ENCODE measurements around the gene GATB.

GATB gene

DNA sequence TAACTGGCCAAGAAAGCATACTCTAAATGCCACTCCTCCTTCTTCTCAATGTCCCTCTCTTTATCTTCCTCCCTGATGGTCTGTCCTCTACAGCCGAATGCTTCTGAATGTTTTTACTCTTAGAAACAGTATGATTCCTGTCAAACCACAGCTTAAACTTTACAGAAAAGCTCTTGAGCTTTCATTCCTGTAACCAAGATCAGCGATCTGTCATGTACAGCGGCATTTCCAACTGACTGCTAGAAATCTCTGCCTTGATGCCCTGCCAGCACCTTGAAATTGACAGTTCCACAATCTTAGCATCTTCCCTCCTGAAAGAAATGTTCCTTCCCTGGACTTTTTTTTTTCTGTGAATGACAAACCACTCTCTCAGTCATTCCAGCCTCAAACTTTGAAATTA, 11.5 kb upstream of the GATB start:
- Histone ChIP-seq H3K4me3 (ENCODE audit: insufficient read depth, low read length, poor library complexity, severe bottlenecking) (no peak overlapping the region), H4K20me1 (ENCODE audit: low read depth, low read length) (no peaks in the 10 kb centered on the region), H3K9ac (ENCODE audit: low read length) (no peak overlapping the region), H2AFZ (ENCODE audit: low read depth, low read length, severe bottlenecking) (no peak overlapping the region), H3K9me3 (ENCODE audit: insufficient read depth, low read length) (0 out of 2 replicates have a peak, but pooled peaks cover 4% of the 10 kb centered on the region), H3K27ac (ENCODE audit: low read depth, low read length) (no peak overlapping the region), H3F3A (ENCODE audit: insufficient read depth) (no peaks in the 10 kb centered on the region), H3K9me2 (replicated peaks; ENCODE audit: insufficient read depth, low read length) (no peaks in the 10 kb centered on the region), H3K4me2 (ENCODE audit: low read depth, low read length, poor library complexity, severe bottlenecking) (no peak overlapping the region), H3K79me2 (ENCODE audit: insufficient read depth, low read length) (no peaks in the 10 kb centered on the region), H3K27me3 (ENCODE audit: low read length) (no peaks in the 10 kb centered on the region), H3K36me3 (ENCODE audit: low read length) (no peaks in the 10 kb centered on the region)
- TF ChIP-seq EZH2phosphoT487 (conservative IDR thresholded peaks at IDR 0.05; ENCODE audit: low read length), result no peak
- TF ChIP-seq, protein P1, sequence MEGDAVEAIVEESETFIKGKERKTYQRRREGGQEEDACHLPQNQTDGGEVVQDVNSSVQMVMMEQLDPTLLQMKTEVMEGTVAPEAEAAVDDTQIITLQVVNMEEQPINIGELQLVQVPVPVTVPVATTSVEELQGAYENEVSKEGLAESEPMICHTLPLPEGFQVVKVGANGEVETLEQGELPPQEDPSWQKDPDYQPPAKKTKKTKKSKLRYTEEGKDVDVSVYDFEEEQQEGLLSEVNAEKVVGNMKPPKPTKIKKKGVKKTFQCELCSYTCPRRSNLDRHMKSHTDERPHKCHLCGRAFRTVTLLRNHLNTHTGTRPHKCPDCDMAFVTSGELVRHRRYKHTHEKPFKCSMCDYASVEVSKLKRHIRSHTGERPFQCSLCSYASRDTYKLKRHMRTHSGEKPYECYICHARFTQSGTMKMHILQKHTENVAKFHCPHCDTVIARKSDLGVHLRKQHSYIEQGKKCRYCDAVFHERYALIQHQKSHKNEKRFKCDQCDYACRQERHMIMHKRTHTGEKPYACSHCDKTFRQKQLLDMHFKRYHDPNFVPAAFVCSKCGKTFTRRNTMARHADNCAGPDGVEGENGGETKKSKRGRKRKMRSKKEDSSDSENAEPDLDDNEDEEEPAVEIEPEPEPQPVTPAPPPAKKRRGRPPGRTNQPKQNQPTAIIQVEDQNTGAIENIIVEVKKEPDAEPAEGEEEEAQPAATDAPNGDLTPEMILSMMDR (IDR thresholded peaks at IDR 0.05; ENCODE audit: insufficient read depth, low read length, poor library complexity, severe bottlenecking), result no peak

DNA sequence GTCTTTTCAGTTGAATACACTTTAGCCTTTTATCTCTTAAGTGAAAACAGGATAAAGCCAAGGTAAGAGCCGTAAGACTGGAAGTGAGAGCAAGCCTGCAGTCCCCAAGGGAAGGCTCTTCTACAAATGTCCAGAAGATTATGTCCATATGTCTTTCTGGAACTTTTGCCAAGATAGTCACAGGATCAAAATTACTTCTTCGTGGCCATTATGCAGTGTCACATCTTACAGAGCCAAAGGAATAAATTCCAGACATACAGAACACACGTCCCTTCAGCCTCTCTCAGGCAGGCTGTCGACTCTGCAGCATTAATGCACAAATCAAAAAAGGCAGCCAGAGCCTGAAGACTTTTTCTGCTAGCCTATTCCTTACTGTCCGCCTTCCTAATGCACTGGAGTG, 10.9 kb upstream of the GATB start:
- no peak overlapping the region for H2AFZ ChIP-seq (ENCODE audit: low read depth, low read length, severe bottlenecking)
- no peak overlapping the region for H3K9ac ChIP-seq (ENCODE audit: low read length)
- no peak overlapping the region for H3K27ac ChIP-seq (ENCODE audit: low read depth, low read length)
- H3K79me2 ChIP-seq (ENCODE audit: insufficient read depth, low read length), result no peaks in the 10 kb centered on the region
- H4K20me1 ChIP-seq (ENCODE audit: low read depth, low read length), result no peaks in the 10 kb centered on the region
- no peak overlapping the region for H3K4me2 ChIP-seq (ENCODE audit: low read depth, low read length, poor library complexity, severe bottlenecking)
- 0 out of 2 replicates have a peak, but pooled peaks cover 4% of the 10 kb centered on the region for H3K9me3 ChIP-seq (ENCODE audit: insufficient read depth, low read length)
- no peak overlapping the region for H3K4me3 ChIP-seq (ENCODE audit: insufficient read depth, low read length, poor library complexity, severe bottlenecking)
- H3K9me2 ChIP-seq (replicated peaks; ENCODE audit: insufficient read depth, low read length), result no peaks in the 10 kb centered on the region
- H3F3A ChIP-seq (ENCODE audit: insufficient read depth), result no peaks in the 10 kb centered on the region
- no peak for TF ChIP-seq EZH2phosphoT487 (conservative IDR thresholded peaks at IDR 0.05; ENCODE audit: low read length)
- TF ChIP-seq, protein P1 (IDR thresholded peaks at IDR 0.05; ENCODE audit: insufficient read depth, low read length, poor library complexity, severe bottlenecking), result no peak
- H3K27me3 ChIP-seq (ENCODE audit: low read length), result no peaks in the 10 kb centered on the region
- H3K36me3 ChIP-seq (ENCODE audit: low read length), result no peaks in the 10 kb centered on the region

DNA sequence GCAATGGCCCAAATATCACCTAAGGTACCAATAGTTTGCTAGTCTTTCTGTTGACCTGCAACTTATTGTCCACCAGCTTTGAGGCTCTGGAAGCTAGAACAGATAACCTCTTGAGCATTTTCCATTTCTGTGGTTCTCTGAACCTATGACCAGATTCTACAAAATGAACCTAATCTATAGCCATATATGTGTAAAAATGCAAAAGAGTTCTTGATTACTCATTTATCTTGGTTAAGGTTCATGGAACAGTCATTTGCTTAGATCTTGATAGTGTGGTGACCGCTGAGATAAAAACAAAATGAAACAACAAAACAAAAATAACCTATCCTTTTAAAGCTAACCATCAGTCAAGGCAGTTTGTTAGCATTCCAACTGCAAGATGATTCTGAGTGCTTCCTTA, 9.3 kb upstream of the GATB start:
- no peaks in the 10 kb centered on the region for H3K36me3 ChIP-seq (ENCODE audit: low read length)
- H3K9me2 ChIP-seq (replicated peaks; ENCODE audit: insufficient read depth, low read length), result no peaks in the 10 kb centered on the region
- H3K9me3 ChIP-seq (ENCODE audit: insufficient read depth, low read length), result 0 out of 2 replicates have a peak, but pooled peaks cover 4% of the 10 kb centered on the region
- no peak overlapping the region for H3K27ac ChIP-seq (ENCODE audit: low read depth, low read length)
- H4K20me1 ChIP-seq (ENCODE audit: low read depth, low read length), result no peaks in the 10 kb centered on the region
- no peaks in the 10 kb centered on the region for H3K27me3 ChIP-seq (ENCODE audit: low read length)
- no peak overlapping the region for H3K4me3 ChIP-seq (ENCODE audit: insufficient read depth, low read length, poor library complexity, severe bottlenecking)
- no peaks in the 10 kb centered on the region for H3F3A ChIP-seq (ENCODE audit: insufficient read depth)
- H2AFZ ChIP-seq (ENCODE audit: low read depth, low read length, severe bottlenecking), result no peak overlapping the region
- H3K4me2 ChIP-seq (ENCODE audit: low read depth, low read length, poor library complexity, severe bottlenecking), result no peak overlapping the region
- no peak for TF ChIP-seq EZH2phosphoT487 (conservative IDR thresholded peaks at IDR 0.05; ENCODE audit: low read length)
- H3K79me2 ChIP-seq (ENCODE audit: insufficient read depth, low read length), result no peaks in the 10 kb centered on the region
- H3K9ac ChIP-seq (ENCODE audit: low read length), result no peak overlapping the region

DNA sequence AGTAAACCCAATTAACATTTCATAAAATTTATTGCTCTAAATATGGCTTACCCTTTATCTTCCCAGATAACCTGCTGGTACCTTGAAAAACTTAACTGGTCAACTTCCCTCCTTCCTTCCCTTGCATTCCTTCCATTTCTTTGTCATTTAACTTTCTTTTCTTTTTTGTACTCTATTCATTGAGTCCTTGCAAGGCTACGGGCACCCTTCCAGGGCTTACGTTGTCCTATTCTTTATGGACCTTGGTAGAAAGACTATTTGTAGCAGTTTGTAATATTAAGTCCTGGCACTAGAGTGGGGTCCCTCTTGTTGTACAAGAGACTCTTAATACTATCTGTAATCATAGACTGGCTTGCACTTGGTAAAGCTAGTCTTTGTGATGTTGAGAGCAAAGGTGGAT, 8.0 kb upstream of the GATB start:
- no peak overlapping the region for H3K4me3 ChIP-seq (ENCODE audit: insufficient read depth, low read length, poor library complexity, severe bottlenecking)
- TF ChIP-seq, protein P1 (IDR thresholded peaks at IDR 0.05; ENCODE audit: insufficient read depth, low read length, poor library complexity, severe bottlenecking), result no peak
- no peak for TF ChIP-seq EZH2phosphoT487 (conservative IDR thresholded peaks at IDR 0.05; ENCODE audit: low read length)
- H2AFZ ChIP-seq (ENCODE audit: low read depth, low read length, severe bottlenecking), result no peak overlapping the region
- no peaks in the 10 kb centered on the region for H3K79me2 ChIP-seq (ENCODE audit: insufficient read depth, low read length)
- H3F3A ChIP-seq (ENCODE audit: insufficient read depth), result no peaks in the 10 kb centered on the region
- no peak overlapping the region for H3K9ac ChIP-seq (ENCODE audit: low read length)
- no peaks in the 10 kb centered on the region for H3K9me3 ChIP-seq (ENCODE audit: insufficient read depth, low read length)
- no peaks in the 10 kb centered on the region for H3K27me3 ChIP-seq (ENCODE audit: low read length)
- H3K4me2 ChIP-seq (ENCODE audit: low read depth, low read length, poor library complexity, severe bottlenecking), result no peak overlapping the region
- H3K36me3 ChIP-seq (ENCODE audit: low read length), result no peaks in the 10 kb centered on the region
- H3K9me2 ChIP-seq (replicated peaks; ENCODE audit: insufficient read depth, low read length), result no peaks in the 10 kb centered on the region
- H4K20me1 ChIP-seq (ENCODE audit: low read depth, low read length), result no peaks in the 10 kb centered on the region
- no peak overlapping the region for H3K27ac ChIP-seq (ENCODE audit: low read depth, low read length)

Measured in SU-DHL-6 (cell line).